NB4 (cell line): ENCODE data around the gene EIF5B.

Experiments
- CTCF ChIP-seq: IDR thresholded peaks from one replicate; pipeline ENCODE4 v1.5.1; 2012; ENCODE audit warnings: low read depth, low read length
- MAX ChIP-seq: IDR thresholded peaks from 2 replicates; pipeline ENCODE4 v1.6.1; 2011; ENCODE audit warnings: low read depth, low read length
- MYC ChIP-seq: IDR thresholded peaks from 2 replicates; pipeline ENCODE4 v1.6.1; 2011; ENCODE audit warnings: low read depth, low read length
- POLR2A ChIP-seq: IDR thresholded peaks from 2 replicates; pipeline ENCODE4 v1.6.1; 2011; ENCODE audit warnings: mild to moderate bottlenecking; ENCODE audit not compliant: insufficient read length; ENCODE audit errors: extremely low read depth

GRCh38 chr2:99401841-99402240 lies 64.7 kb downstream of the EIF5B start:
- TF ChIP-seq POLR2A (no peak), CTCF (no peak), MYC (no peak), MAX (no peak)
